H1 (cell line): ENCODE results near the gene MINDY3. TPM values are rescaled to one million over a fixed set of nuclear protein-coding genes. Genes with fewer than 3 reads are reported as not detected.
A peak's percentile ranks its signal among the peaks of the same experiment; 100 is the strongest.

Experiments
- ASH2L ChIP-seq: fragments of 200-600, 300-600 bp; sonication (generic); IDR thresholded peaks from one replicate; pipeline ENCODE4 v1.7.1; 2017; ENCODE audit warnings: low read length
- BACH1 ChIP-seq: IDR thresholded peaks from 2 replicates; pipeline ENCODE4 v1.6.1; 2012; ENCODE audit warnings: low read length, improper control_type of control experiment
- CBX8 ChIP-seq: fragments of 300-800, 300-1000 bp; sonication (generic); IDR thresholded peaks from 2 replicates; pipeline ENCODE4 v1.7.1; 2016; ENCODE audit warnings: low read depth, low read length, borderline replicate concordance
- EZH2 ChIP-seq: fragments of 200-600 bp; sonication (generic); IDR thresholded peaks from 2 replicates; pipeline ENCODE4 v1.7.1; 2012; ENCODE audit warnings: low read depth, mild to moderate bottlenecking, moderate library complexity, low read length, inconsistent platforms; ENCODE audit not compliant: severe bottlenecking
- GABPA ChIP-seq: IDR thresholded peaks from 2 replicates; pipeline ENCODE4 v1.6.1; 2011; ENCODE audit warnings: mild to moderate bottlenecking, low read length, moderate library complexity, borderline replicate concordance; ENCODE audit not compliant: insufficient read depth
- JUND ChIP-seq: IDR thresholded peaks from 2 replicates; pipeline ENCODE4 v1.6.1; 2011; ENCODE audit warnings: mild to moderate bottlenecking, improper control_type of control experiment, low read length
- KDM1A ChIP-seq: fragments of 200-600, 300-600 bp; sonication (generic); IDR thresholded peaks from 2 replicates; pipeline ENCODE4 v1.7.1; 2016; ENCODE audit warnings: mild to moderate bottlenecking, low read length, borderline replicate concordance
- KDM5A ChIP-seq: fragments of 200-600 bp; IDR thresholded peaks from 2 replicates; pipeline ENCODE4 v1.7.1; 2012; ENCODE audit warnings: mild to moderate bottlenecking, low read length, inconsistent platforms, mixed read lengths
- polyA plus RNA-seq, 7 experiments: library from polyadenylated mRNA; depleted of rRNA in 3 of 7; stranded (reverse) in 5 of 7; unstranded in 2 of 7; fragments of >200 nt in 5 of 7; fragments of 200-250 nt in 2 of 7; gene quantifications; 1 replicate in 5 of 7; 2 replicates in 1 of 7; 4 replicates in 1 of 7; pipeline versions ENCODE4 v1.2.1 to v1.2.3, GENCODE V29; 2011 to 2013; ENCODE audit warnings: missing spikeins in 2 of 7, mixed read lengths in 2 of 7
- total RNA-seq: library from RNA; stranded (reverse); fragmentation: NEBNext Ultra II Directional; extraction: Animal tissue kit (Norgen Biotek cat#: 25700); gene quantifications from 2 replicates; pipeline ENCODE4 v1.2.1, GENCODE V29; 2021
- TF ChIP-seq, protein P1 (sequence below): fragments of 300-600 bp; sonication (generic); IDR thresholded peaks from 2 replicates; pipeline ENCODE4 v1.7.1; 2012; ENCODE audit warnings: low read length, moderate library complexity, mild to moderate bottlenecking, inconsistent platforms; ENCODE audit not compliant: insufficient replicate concordance
- TF ChIP-seq, protein P2 (sequence below): IDR thresholded peaks from 2 replicates; pipeline ENCODE4 v1.6.1; 2012; ENCODE audit warnings: inconsistent platforms

The MINDY3 gene
- total and polyA plus RNA-seq, 2 of the 8 experiments (the other 6 are each of a cell fraction or from before 2014, with no cell fraction given), result 4.6 to 13.6 TPM

DNA sequence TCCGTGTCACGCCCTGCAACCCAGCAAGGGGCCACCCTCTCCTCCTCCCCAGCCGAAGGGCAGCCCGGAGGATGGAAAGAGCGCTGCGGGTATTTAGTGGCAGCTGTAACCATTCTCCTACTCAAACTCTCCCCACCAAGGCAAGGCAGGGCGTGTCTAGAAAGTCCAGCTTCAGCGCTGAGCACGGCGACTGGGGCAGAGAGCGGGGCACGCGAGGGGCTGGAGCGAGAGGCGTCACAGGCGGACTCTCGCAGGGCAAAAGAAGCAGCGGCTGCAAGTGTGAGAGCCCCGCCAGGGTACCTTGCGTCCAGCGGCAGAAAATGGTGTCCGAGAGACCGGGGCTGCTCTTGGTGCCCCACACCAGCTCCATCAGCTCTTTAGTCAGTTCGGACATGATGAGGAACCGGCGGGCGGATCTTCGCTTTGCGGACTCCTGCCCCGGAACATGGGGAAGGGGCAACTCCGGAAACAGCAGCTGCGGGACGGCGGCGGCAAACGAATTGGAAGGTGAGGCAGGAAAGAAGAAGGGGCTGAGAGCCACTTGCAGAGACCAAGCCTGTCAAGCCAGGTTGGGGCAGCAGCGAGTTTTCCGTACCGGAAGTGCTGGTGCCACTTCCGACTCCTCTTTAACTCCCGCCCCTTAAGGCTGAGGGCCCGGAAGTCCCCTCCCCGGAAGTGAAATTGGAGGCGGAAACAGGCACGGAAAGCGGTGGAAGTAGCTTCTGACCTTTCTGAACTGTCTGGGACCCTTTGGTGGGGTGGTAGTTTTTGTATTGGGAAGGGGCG is at the start of gene MINDY3 (continued):
- TF ChIP-seq, protein P1, sequence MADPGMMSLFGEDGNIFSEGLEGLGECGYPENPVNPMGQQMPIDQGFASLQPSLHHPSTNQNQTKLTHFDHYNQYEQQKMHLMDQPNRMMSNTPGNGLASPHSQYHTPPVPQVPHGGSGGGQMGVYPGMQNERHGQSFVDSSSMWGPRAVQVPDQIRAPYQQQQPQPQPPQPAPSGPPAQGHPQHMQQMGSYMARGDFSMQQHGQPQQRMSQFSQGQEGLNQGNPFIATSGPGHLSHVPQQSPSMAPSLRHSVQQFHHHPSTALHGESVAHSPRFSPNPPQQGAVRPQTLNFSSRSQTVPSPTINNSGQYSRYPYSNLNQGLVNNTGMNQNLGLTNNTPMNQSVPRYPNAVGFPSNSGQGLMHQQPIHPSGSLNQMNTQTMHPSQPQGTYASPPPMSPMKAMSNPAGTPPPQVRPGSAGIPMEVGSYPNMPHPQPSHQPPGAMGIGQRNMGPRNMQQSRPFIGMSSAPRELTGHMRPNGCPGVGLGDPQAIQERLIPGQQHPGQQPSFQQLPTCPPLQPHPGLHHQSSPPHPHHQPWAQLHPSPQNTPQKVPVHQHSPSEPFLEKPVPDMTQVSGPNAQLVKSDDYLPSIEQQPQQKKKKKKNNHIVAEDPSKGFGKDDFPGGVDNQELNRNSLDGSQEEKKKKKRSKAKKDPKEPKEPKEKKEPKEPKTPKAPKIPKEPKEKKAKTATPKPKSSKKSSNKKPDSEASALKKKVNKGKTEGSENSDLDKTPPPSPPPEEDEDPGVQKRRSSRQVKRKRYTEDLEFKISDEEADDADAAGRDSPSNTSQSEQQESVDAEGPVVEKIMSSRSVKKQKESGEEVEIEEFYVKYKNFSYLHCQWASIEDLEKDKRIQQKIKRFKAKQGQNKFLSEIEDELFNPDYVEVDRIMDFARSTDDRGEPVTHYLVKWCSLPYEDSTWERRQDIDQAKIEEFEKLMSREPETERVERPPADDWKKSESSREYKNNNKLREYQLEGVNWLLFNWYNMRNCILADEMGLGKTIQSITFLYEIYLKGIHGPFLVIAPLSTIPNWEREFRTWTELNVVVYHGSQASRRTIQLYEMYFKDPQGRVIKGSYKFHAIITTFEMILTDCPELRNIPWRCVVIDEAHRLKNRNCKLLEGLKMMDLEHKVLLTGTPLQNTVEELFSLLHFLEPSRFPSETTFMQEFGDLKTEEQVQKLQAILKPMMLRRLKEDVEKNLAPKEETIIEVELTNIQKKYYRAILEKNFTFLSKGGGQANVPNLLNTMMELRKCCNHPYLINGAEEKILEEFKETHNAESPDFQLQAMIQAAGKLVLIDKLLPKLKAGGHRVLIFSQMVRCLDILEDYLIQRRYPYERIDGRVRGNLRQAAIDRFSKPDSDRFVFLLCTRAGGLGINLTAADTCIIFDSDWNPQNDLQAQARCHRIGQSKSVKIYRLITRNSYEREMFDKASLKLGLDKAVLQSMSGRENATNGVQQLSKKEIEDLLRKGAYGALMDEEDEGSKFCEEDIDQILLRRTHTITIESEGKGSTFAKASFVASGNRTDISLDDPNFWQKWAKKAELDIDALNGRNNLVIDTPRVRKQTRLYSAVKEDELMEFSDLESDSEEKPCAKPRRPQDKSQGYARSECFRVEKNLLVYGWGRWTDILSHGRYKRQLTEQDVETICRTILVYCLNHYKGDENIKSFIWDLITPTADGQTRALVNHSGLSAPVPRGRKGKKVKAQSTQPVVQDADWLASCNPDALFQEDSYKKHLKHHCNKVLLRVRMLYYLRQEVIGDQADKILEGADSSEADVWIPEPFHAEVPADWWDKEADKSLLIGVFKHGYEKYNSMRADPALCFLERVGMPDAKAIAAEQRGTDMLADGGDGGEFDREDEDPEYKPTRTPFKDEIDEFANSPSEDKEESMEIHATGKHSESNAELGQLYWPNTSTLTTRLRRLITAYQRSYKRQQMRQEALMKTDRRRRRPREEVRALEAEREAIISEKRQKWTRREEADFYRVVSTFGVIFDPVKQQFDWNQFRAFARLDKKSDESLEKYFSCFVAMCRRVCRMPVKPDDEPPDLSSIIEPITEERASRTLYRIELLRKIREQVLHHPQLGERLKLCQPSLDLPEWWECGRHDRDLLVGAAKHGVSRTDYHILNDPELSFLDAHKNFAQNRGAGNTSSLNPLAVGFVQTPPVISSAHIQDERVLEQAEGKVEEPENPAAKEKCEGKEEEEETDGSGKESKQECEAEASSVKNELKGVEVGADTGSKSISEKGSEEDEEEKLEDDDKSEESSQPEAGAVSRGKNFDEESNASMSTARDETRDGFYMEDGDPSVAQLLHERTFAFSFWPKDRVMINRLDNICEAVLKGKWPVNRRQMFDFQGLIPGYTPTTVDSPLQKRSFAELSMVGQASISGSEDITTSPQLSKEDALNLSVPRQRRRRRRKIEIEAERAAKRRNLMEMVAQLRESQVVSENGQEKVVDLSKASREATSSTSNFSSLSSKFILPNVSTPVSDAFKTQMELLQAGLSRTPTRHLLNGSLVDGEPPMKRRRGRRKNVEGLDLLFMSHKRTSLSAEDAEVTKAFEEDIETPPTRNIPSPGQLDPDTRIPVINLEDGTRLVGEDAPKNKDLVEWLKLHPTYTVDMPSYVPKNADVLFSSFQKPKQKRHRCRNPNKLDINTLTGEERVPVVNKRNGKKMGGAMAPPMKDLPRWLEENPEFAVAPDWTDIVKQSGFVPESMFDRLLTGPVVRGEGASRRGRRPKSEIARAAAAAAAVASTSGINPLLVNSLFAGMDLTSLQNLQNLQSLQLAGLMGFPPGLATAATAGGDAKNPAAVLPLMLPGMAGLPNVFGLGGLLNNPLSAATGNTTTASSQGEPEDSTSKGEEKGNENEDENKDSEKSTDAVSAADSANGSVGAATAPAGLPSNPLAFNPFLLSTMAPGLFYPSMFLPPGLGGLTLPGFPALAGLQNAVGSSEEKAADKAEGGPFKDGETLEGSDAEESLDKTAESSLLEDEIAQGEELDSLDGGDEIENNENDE, result no peak
- TF ChIP-seq BACH1 (no peak), JUND (no peak), KDM5A (no peak), CBX8 (no peak), ASH2L (peak; percentile 90), GABPA (peak; percentile 87; the same call in 1 of the 2 replicates), KDM1A (no peak), EZH2 (no peak)
- TF ChIP-seq, protein P2, sequence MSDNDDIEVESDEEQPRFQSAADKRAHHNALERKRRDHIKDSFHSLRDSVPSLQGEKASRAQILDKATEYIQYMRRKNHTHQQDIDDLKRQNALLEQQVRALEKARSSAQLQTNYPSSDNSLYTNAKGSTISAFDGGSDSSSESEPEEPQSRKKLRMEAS, result peak; percentile 26; the same call in 1 of the 2 replicates
